HCT116 (cell line): Measurements from ENCODE around the gene IL10. TPM values are rescaled to one million over a fixed set of nuclear protein-coding genes. Genes with fewer than 3 reads are reported as not detected.

Experiments
- ATAC-seq: fragments of 200-7000 bp; cut with Tn5 transposase; 2 replicates; pipeline ENCODE4 v1.9.1; 2020; ENCODE audit warnings: mild to moderate bottlenecking, moderate library complexity
- BruUV-seq: library from RNA; stranded (reverse); fragments of 400-500 nt; replicated peaks from 2 replicates; lab custom pipeline; 2021; lab: Mats Ljungman, UMichigan
- CTCF ChIA-PET: fragments of 300-600 bp; sonication (Branson Sonifier 250); formaldehyde crosslinking; loops from one replicate; lab custom pipeline; 2021; ENCODE audit warnings: antibody characterized with exemption; lab: Charles Lee
- POLR2A ChIA-PET: fragments of 300-600, 350-600 bp; sonication (Branson Sonifier 250); formaldehyde crosslinking; loops from one replicate; lab custom pipeline; 2021; ENCODE audit warnings: antibody characterized with exemption; lab: Charles Lee
- RAD21 ChIA-PET, 2 experiments: fragments of 300-600 bp; sonication (Branson Sonifier 250); formaldehyde crosslinking; loops; one replicate each; lab custom pipeline; 2023; ENCODE audit warnings: low total read pairs in 2 of 2; ENCODE audit not compliant: uncharacterized antibody in 2 of 2, unreplicated experiment in 2 of 2, low non-redundant PET in 1 of 2; lab: Charles Lee
- DNase-seq: peaks from one replicate; pipeline ENCODE4 v3.0.0-alpha.2; 2010; ENCODE audit warnings: low read depth, low spot score
- H2AFZ ChIP-seq: fragments of 200-600 bp; shearing (Covaris generic), sonication (generic); 2 replicates; pipeline ENCODE4 v1.6.1; 2017; ENCODE audit warnings: low read depth, mixed run types, mixed read lengths, antibody characterized with exemption, low read length; ENCODE audit not compliant: poor library complexity, severe bottlenecking
- H3K27ac ChIP-seq: 2 replicates; pipeline ENCODE4 v1.5.1; 2012; ENCODE audit warnings: low read depth, low read length
- H3K27me3 ChIP-seq: fragments of 200-600 bp; sonication (generic); 2 replicates; pipeline ENCODE4 v1.6.1; 2016; ENCODE audit warnings: mixed run types, low read length, mixed read lengths; ENCODE audit not compliant: insufficient read depth
- H3K36me3 ChIP-seq, 2 experiments: fragments of 200-500 bp in 1 of 2; fragments of 200-600 bp in 1 of 2; sonication (Bioruptor generic) in 1 of 2; sonication (generic) in 1 of 2; 2 replicates each; pipeline versions ENCODE4 v1.5.1 to v1.6.1; 2014 to 2016; ENCODE audit warnings: low read length in 2 of 2, inconsistent platforms in 1 of 2, mixed read lengths in 1 of 2, mixed run types in 1 of 2; ENCODE audit not compliant: insufficient read depth in 2 of 2, control insufficient read depth in 1 of 2
- H3K4me1 ChIP-seq, 2 experiments: fragments of 200-600 bp in 1 of 2; sonication (generic) in 1 of 2; 2 replicates each; pipeline versions ENCODE4 v1.5.1 to v1.6.1; 2012 to 2017; ENCODE audit warnings: low read length in 2 of 2, inconsistent platforms in 1 of 2, mild to moderate bottlenecking in 1 of 2, mixed read lengths in 1 of 2, mixed run types in 1 of 2, moderate library complexity in 1 of 2; ENCODE audit not compliant: insufficient read depth in 2 of 2, control insufficient read depth in 1 of 2
- H3K4me2 ChIP-seq: fragments of 200-600 bp; sonication (generic); 2 replicates; pipeline ENCODE4 v1.6.1; 2017; ENCODE audit warnings: mixed run types, low read length, mixed read lengths
- H3K4me3 ChIP-seq, 2 experiments: fragments of 200-600 bp in 1 of 2; sonication (generic) in 1 of 2; replicated peaks in 1 of 2; 2 replicates each; pipeline ENCODE4 v1.5.1; 2011 to 2016; ENCODE audit warnings: low read length in 2 of 2, control low read depth in 1 of 2, low read depth in 1 of 2, mild to moderate bottlenecking in 1 of 2, mixed read lengths in 1 of 2, mixed run types in 1 of 2
- H3K79me2 ChIP-seq: fragments of 200-600 bp; sonication (generic); 2 replicates; pipeline ENCODE4 v1.6.1; 2017; ENCODE audit warnings: mild to moderate bottlenecking, mixed run types, low read length, moderate library complexity, mixed read lengths; ENCODE audit not compliant: insufficient read depth
- H3K9ac ChIP-seq: fragments of 200-600 bp; sonication (generic); 2 replicates; pipeline ENCODE4 v1.6.1; 2016; ENCODE audit warnings: low read length, mixed read lengths
- H3K9me2 ChIP-seq: fragments of 200-600 bp; sonication (generic), shearing (Covaris generic); 2 replicates; pipeline ENCODE4 v1.6.1; 2017; ENCODE audit warnings: mixed run types, mild to moderate bottlenecking, moderate library complexity; ENCODE audit not compliant: insufficient read depth
- H3K9me3 ChIP-seq, 2 experiments: fragments of 200-500 bp in 1 of 2; fragments of 200-600 bp in 1 of 2; sonication (Bioruptor generic) in 1 of 2; sonication (generic) in 1 of 2; 2 replicates each; pipeline ENCODE4 v1.6.1; 2014 to 2017; ENCODE audit warnings: low read length in 2 of 2, mixed read lengths in 2 of 2, inconsistent platforms in 1 of 2, low read depth in 1 of 2, mild to moderate bottlenecking in 1 of 2, mixed run types in 1 of 2, moderate library complexity in 1 of 2; ENCODE audit not compliant: control insufficient read depth in 1 of 2, insufficient read depth in 1 of 2
- H4K20me1 ChIP-seq: fragments of 200-600 bp; sonication (generic), shearing (Covaris generic); 2 replicates; pipeline ENCODE4 v1.6.1; 2017; ENCODE audit warnings: mixed run types, mild to moderate bottlenecking, moderate library complexity; ENCODE audit not compliant: insufficient read depth
- CBX3 ChIP-seq: IDR thresholded peaks from 2 replicates; pipeline ENCODE4 v1.6.1; 2012; ENCODE audit warnings: low read depth
- EZH2 ChIP-seq: fragments of 200-600 bp; sonication (generic); IDR thresholded peaks from 2 replicates; pipeline ENCODE4 v1.6.1; 2017; ENCODE audit warnings: antibody characterized with exemption, mixed run types
- FOSL1 ChIP-seq: IDR thresholded peaks from 2 replicates; pipeline ENCODE4 v1.6.1; 2012; ENCODE audit warnings: low read depth
- JUND ChIP-seq: IDR thresholded peaks from 2 replicates; pipeline ENCODE4 v1.6.1; 2012
- POLR2AphosphoS5 ChIP-seq: IDR thresholded peaks from 2 replicates; pipeline ENCODE4 v1.6.1; 2011; ENCODE audit warnings: mild to moderate bottlenecking, low read depth, low read length, moderate library complexity
- RAD21 ChIP-seq: IDR thresholded peaks from 2 replicates; pipeline ENCODE4 v1.6.1; 2012; ENCODE audit warnings: low read depth, mild to moderate bottlenecking
- SIN3A ChIP-seq: IDR thresholded peaks from 2 replicates; pipeline ENCODE4 v1.6.1; 2012; ENCODE audit warnings: low read depth
- TCF7L2 ChIP-seq: IDR thresholded peaks from 2 replicates; pipeline ENCODE4 v1.7.0; 2011; ENCODE audit warnings: borderline replicate concordance, inconsistent platforms; ENCODE audit not compliant: insufficient read depth, insufficient read length; ENCODE audit errors: extremely low read depth
- ZFX ChIP-seq: fragments of 450-650 bp; IDR thresholded peaks from 2 replicates; pipeline ENCODE4 v1.6.1; 2017
- ZNF274 ChIP-seq: fragments of 200-500 bp; sonication (Bioruptor generic); IDR thresholded peaks from 2 replicates; pipeline ENCODE4 v1.6.1; 2014; ENCODE audit warnings: mild to moderate bottlenecking, low read depth, low read length, inconsistent platforms
- intact Hi-C: fragments of 100-400 bp; cut with micrococcal nuclease; formaldehyde crosslinking; loops from 2 replicates; pipeline ENCODE4 v1.10.0; 2022
- total RNA-seq: library from RNA; stranded (reverse); gene quantifications from one replicate; pipeline ENCODE4 v1.2.1, GENCODE V29; 2021; ENCODE audit not compliant: unreplicated experiment
- TF ChIP-seq, protein P1 (sequence below): IDR thresholded peaks from 2 replicates; pipeline ENCODE4 v1.6.1; 2012
- TF ChIP-seq, protein P2 (sequence below): IDR thresholded peaks from 2 replicates; pipeline ENCODE4 v1.6.1; 2011; ENCODE audit warnings: mild to moderate bottlenecking, low read length, moderate library complexity; ENCODE audit not compliant: insufficient replicate concordance; ENCODE audit errors: extremely low read depth
- TF ChIP-seq, protein P3 (sequence below), 3 experiments: fragments of 200-600 bp in 1 of 3; sonication (generic) in 1 of 3; IDR thresholded peaks in 2 of 3; conservative IDR thresholded peaks in 1 of 3; 2 replicates each; pipeline ENCODE4 v1.5.1; 2012 to 2017; ENCODE audit warnings: low read depth in 2 of 3, low read length in 2 of 3, antibody characterized with exemption in 1 of 3, borderline replicate concordance in 1 of 3, control low read depth in 1 of 3, mild to moderate bottlenecking in 1 of 3, mixed read lengths in 1 of 3, mixed run types in 1 of 3, moderate library complexity in 1 of 3; ENCODE audit not compliant: insufficient read depth in 1 of 3
- TF ChIP-seq, protein P4 (sequence below): IDR thresholded peaks from 2 replicates; pipeline ENCODE4 v1.6.1; 2012
- TF ChIP-seq, protein P5 (sequence below): IDR thresholded peaks from 2 replicates; pipeline ENCODE4 v1.6.1; 2012; ENCODE audit warnings: low read depth

The IL10 gene
- total RNA-seq, 1 experiment from 2014 or later: not detected

DNA sequence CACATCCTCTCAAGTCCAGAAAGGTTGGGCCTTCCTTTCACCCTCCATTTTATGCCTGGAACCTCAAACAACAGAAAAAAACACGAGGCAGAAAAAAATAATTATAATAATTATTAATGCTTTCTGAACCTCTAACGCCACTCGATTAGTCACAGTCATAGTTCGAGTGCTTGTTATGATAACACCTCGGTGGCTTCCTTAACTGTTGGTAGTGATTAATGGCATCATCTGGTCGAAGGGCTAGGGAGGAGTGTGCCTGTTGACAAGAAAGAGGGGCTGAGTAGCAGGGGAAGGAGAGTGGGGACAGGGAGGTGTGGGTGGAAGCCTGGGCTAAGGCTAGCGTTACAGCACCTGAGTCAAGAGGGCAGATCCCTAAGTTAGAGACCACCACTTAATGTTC, 21.3 kb upstream of the IL10 start:
- Histone ChIP-seq H3K9ac (no peak overlapping the region), H3K4me1 (no peaks in the 10 kb centered on the region), H3K27ac (no peak overlapping the region), H3K4me2 (no peak overlapping the region), H2AFZ (no peak overlapping the region), H4K20me1 (no peaks in the 10 kb centered on the region), H3K9me2 (no peaks in the 10 kb centered on the region), H3K9me3 (no peaks in the 10 kb centered on the region), H3K36me3 (no peaks in the 10 kb centered on the region), H3K4me3 (no peak overlapping the region), H3K79me2 (no peaks in the 10 kb centered on the region), H3K27me3 (no peaks in the 10 kb centered on the region)
- no TSS peak for BruUV-seq
- POLR2A ChIA-PET: no interaction called here
- CTCF ChIA-PET: no interaction called here
- no peak for DNase-seq
- intact Hi-C loops: no loop called here
- RAD21 ChIA-PET: no interaction called here
- TF ChIP-seq CBX3: no peak
- TF ChIP-seq, protein P1, sequence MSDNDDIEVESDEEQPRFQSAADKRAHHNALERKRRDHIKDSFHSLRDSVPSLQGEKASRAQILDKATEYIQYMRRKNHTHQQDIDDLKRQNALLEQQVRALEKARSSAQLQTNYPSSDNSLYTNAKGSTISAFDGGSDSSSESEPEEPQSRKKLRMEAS: no peak
- TF ChIP-seq, protein P2, sequence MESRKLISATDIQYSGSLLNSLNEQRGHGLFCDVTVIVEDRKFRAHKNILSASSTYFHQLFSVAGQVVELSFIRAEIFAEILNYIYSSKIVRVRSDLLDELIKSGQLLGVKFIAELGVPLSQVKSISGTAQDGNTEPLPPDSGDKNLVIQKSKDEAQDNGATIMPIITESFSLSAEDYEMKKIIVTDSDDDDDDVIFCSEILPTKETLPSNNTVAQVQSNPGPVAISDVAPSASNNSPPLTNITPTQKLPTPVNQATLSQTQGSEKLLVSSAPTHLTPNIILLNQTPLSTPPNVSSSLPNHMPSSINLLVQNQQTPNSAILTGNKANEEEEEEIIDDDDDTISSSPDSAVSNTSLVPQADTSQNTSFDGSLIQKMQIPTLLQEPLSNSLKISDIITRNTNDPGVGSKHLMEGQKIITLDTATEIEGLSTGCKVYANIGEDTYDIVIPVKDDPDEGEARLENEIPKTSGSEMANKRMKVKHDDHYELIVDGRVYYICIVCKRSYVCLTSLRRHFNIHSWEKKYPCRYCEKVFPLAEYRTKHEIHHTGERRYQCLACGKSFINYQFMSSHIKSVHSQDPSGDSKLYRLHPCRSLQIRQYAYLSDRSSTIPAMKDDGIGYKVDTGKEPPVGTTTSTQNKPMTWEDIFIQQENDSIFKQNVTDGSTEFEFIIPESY: no peak
- TF ChIP-seq, protein P3, sequence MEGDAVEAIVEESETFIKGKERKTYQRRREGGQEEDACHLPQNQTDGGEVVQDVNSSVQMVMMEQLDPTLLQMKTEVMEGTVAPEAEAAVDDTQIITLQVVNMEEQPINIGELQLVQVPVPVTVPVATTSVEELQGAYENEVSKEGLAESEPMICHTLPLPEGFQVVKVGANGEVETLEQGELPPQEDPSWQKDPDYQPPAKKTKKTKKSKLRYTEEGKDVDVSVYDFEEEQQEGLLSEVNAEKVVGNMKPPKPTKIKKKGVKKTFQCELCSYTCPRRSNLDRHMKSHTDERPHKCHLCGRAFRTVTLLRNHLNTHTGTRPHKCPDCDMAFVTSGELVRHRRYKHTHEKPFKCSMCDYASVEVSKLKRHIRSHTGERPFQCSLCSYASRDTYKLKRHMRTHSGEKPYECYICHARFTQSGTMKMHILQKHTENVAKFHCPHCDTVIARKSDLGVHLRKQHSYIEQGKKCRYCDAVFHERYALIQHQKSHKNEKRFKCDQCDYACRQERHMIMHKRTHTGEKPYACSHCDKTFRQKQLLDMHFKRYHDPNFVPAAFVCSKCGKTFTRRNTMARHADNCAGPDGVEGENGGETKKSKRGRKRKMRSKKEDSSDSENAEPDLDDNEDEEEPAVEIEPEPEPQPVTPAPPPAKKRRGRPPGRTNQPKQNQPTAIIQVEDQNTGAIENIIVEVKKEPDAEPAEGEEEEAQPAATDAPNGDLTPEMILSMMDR (IDR thresholded peaks at IDR 0.05 in 2 of 3, conservative IDR thresholded peaks at IDR 0.05 in 1 of 3; ENCODE audit: borderline replicate concordance in 1 of 3, insufficient read depth in 1 of 3, low read depth in 2 of 3, low read length in 2 of 3): no peak
- TF ChIP-seq ZNF274: no peak
- no peak for TF ChIP-seq JUND
- TF ChIP-seq SIN3A: no peak
- no peak for TF ChIP-seq EZH2
- no peak for TF ChIP-seq FOSL1
- no peak for TF ChIP-seq TCF7L2
- TF ChIP-seq RAD21: no peak
- TF ChIP-seq, protein P4, sequence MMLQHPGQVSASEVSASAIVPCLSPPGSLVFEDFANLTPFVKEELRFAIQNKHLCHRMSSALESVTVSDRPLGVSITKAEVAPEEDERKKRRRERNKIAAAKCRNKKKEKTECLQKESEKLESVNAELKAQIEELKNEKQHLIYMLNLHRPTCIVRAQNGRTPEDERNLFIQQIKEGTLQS: no peak
- no peak for TF ChIP-seq POLR2AphosphoS5
- no peak for TF ChIP-seq ZFX
- TF ChIP-seq, protein P5, sequence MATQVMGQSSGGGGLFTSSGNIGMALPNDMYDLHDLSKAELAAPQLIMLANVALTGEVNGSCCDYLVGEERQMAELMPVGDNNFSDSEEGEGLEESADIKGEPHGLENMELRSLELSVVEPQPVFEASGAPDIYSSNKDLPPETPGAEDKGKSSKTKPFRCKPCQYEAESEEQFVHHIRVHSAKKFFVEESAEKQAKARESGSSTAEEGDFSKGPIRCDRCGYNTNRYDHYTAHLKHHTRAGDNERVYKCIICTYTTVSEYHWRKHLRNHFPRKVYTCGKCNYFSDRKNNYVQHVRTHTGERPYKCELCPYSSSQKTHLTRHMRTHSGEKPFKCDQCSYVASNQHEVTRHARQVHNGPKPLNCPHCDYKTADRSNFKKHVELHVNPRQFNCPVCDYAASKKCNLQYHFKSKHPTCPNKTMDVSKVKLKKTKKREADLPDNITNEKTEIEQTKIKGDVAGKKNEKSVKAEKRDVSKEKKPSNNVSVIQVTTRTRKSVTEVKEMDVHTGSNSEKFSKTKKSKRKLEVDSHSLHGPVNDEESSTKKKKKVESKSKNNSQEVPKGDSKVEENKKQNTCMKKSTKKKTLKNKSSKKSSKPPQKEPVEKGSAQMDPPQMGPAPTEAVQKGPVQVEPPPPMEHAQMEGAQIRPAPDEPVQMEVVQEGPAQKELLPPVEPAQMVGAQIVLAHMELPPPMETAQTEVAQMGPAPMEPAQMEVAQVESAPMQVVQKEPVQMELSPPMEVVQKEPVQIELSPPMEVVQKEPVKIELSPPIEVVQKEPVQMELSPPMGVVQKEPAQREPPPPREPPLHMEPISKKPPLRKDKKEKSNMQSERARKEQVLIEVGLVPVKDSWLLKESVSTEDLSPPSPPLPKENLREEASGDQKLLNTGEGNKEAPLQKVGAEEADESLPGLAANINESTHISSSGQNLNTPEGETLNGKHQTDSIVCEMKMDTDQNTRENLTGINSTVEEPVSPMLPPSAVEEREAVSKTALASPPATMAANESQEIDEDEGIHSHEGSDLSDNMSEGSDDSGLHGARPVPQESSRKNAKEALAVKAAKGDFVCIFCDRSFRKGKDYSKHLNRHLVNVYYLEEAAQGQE: no peak
- ATAC-seq: no peak
